GM11168 (cell line): ENCODE measurements around the gene KIF18B.
"Not testable (repeated sequence)": the region's sequence is repeated elsewhere in the genome, so short reads cannot be mapped to it uniquely, and the experiment has no call there.

ENCODE experiments used
- in situ Hi-C: fragments of 300-500 bp; cut with MboI; formaldehyde crosslinking; loops from one replicate; pipeline ENCODE4 v1.12.0; 2022; ENCODE audit warnings: low sequenced_read_pairs; ENCODE audit not compliant: unreplicated experiment

KIF18B gene

DNA sequence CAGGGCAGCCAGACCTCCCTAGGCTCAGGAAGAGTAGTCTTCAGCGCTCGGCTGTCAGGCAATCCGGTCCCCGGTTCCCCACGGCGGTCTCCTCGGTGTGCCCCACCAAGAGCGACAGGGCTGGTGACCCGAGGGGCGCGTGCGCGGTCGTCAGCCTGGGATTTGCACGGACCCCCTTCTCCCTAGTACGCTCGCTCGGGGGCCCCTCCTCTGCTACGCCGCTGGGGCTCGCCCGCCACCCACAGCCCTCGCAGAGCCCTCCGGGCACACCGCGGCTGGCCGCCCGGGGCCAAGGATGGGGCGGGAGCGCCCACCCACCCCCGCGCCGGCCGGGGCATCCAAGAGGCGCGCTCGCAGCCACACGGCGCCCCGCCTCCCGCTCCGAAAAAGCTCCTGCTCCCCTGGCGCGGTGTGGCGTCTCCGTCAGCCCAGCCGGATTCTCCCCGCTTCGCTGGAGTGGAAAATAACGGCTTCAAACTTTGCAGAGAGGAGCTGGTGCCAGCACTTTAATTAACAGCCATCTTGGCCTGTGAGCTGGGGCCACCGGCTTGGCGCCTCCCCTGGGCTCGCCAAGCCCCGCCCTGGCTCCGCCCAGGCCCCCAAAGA is 22.7 kb upstream of the KIF18B start:
- in situ Hi-C loops: no loop called here

DNA sequence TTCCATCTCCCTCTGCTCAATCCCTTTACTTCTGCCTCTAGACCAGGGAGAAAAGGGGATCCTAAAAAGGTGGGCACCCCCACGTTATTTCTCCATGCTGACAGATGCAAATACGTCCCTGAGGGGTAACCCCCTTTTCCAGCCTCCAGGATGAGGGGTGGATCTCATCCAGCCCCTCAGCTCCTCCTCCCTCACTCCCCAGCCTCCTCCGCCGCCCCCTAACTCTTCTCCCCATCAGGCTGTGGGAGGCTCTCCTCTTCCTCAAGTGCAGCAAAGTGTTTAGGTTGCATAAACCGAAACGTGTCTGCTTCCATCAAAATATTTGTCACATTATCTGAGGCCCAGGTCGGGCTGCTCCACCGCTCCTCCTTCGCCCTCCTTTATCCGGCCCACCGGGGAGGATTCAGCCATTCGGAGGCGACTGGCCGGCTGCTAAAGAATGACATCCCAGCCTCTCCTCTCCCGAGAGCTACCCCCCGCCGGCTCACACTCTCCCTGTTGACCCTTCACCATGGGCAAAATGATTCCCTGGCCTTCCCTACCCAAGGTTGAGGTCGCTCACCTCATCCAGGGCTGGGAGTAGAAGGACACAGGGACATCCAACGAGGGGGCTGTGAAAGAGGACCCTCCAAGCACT is 21.7 kb upstream of the KIF18B start:
- in situ Hi-C loops: no loop called here

- in situ Hi-C loops: no loop called here
Observed at GRCh38 chr17:44968225-44969143, 20.9 kb upstream of the KIF18B start, which contains the start of gene C1QL1. TSS of gene C1QL1 (minus strand) at chr17:44968303. CDS start at chr17:44968048, 255 bp downstream.

- in situ Hi-C loops: no loop called here
Observed at GRCh38 chr17:44967907-44968224, 20.3 kb upstream of the KIF18B start.

- in situ Hi-C loops: no loop called here
Observed at GRCh38 chr17:44967026-44967906, 19.7 kb upstream of the KIF18B start.

GRCh38 chr17:44966348-44967025 is 18.9 kb upstream of the KIF18B start:
- in situ Hi-C loops: no loop called here

DNA sequence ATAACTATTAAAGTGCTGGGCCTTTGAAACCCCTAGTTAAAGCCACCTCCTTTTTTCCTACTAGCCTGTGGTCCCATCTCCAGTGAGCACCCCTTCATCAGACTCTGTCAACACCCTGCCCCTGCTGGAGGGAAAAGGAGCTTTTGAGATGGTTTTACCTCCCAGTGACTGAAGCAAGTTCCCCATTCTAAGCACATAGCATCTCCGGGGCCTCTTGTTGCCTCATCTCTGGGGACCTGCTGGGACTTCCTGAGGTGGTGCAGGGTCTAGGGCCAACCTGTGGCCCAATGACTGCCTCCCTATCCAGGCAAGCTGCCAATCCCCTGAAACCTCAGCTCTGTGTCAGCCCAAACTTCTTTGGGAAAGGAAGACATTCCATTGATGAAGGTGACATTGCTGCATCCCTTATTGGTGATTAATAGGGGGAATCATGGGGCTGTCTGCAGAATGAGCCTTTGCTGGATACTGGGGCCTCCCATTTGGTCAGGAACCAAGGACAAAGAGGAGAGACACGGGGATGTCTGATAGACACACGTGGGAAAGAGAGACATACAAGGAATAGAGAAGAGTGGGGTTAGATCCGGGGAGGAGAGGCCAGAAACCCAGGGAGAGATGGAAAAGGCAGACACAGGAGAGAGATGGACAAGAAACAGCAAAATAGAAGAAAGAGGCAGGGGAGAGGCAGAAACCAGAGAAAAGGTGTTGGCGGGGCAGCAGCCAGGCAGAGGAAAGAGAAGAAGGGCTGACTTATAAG is 18.1 kb upstream of the KIF18B start:
- in situ Hi-C loops: no loop called here

DNA sequence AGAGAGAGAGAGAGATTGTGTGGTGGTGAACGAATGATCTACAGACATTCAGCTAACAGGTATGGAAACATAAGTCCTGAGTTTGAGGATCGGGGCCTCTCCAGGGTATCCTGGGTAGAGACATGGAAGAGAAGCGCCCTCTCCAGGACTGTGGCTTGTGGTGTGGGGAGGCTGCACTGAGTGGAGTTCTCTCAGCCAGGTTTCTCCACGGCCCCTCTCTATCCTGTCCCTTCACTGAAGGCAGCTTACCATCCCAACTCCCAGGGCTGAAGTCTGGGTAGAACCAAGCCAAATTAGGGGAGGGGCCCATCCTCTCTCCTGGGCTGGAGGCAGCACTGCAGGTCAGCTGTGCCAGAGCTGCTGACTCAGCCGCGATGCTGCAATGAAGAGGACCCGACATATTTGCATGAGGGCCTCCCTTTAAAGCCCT is 14.4 kb upstream of the KIF18B start:
- in situ Hi-C loops: no loop called here

DNA sequence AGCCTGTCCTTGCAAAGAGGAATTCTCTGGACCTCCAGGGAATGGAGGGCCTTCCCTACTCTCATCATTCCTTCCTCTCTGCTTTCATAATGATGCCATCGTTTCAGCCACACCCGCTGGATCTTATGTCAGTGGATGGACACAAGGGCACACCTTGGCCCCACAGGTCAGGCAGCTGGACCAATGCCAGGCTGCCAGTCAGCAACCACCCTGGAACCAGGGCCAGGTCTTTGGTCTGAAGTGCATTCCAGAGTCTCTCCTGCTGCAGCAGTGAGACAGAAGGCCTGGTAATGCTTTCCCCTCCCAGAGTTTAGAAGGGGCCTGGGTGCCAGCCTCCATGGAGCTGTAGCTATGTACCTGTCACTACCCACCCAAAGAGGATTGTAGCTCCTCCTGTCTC is 13.1 kb upstream of the KIF18B start:
- in situ Hi-C loops: no loop called here

- in situ Hi-C loops: no loop called here
Observed at GRCh38 chr17:44959821-44960531, 12.4 kb upstream of the KIF18B start.

- in situ Hi-C loops: no loop called here
Observed at GRCh38 chr17:44956998-44957981, 9.7 kb upstream of the KIF18B start.

GRCh38 chr17:44955674-44956425 is 8.3 kb upstream of the KIF18B start:
- in situ Hi-C loops: no loop called here

GRCh38 chr17:44952946-44953475 is 5.4 kb upstream of the KIF18B start:
- in situ Hi-C loops: no loop called here

DNA sequence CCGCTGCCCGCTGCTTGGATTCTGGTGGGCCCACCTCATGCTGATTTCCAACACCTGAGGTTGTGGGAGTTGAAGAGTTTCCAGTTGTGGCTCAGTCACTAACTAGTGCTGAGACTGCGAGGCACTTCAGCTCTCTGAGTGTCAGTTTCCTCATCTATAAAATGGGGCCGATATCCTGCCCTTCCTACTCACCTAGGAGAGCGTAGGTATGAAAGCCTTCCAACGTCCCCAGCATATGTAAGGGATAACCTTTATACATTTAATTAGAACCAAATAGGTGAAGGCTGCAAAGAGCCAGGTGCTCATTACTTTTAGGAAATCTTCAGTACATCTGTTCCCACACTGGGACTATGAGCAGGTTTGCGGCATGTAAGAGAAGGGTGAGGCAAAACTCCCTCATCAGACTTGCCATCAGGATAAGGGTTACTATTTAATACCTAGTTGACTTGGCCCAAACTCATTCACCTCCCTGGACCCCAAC is 782 bp upstream of the KIF18B start:
- in situ Hi-C loops: no loop called here

GRCh38 chr17:44945652-44946051 is 1.9 kb downstream of the KIF18B start:
- in situ Hi-C loops: not testable (repeated sequence)

GRCh38 chr17:44942456-44942855 is 5.1 kb downstream of the KIF18B start:
- in situ Hi-C loops: no loop called here
